Measurements from ENCODE around the gene RAI1.

GRCh38 chr17:17763136-17763535, 81.9 kb downstream of the RAI1 start:
- TF ChIP-seq POLR2AphosphoS5 (IDR thresholded peaks at IDR 0.05; ENCODE audit: low read depth, low read length) (no peak), SIN3A (IDR thresholded peaks at IDR 0.05; ENCODE audit: borderline replicate concordance, insufficient read depth, low read length) (no peak)

Measured in PFSK-1 (cell line).